ENCODE data around the gene ARID3A. TPM values are rescaled to one million over a fixed set of nuclear protein-coding genes. Genes with fewer than 3 reads are reported as not detected.

Gene ARID3A
- polyA plus RNA-seq, 6 donors from 2014 or later, result 0.13 to 1.1 (median 0.59) TPM

GRCh38 chr19:982567-983170 is 56.8 kb downstream of the ARID3A start:
- Mint-ChIP-seq H3K27me3 (no peaks in the 10 kb centered on the region), H3K36me3 (no peaks in the 10 kb centered on the region), H3K4me3 (peak overlapping the region; percentile 33 to 98 (median 46)), H3K27ac (peak overlapping the region in 3 of 6 donors; percentile 52 to 87 (median 60)), H3K9me3 (no peaks in the 10 kb centered on the region), H3K4me1 (peaks cover 12 to 23% (median 20%) of the 10 kb centered on the region in 3 donors)
- ATAC-seq (ENCODE audit: low read depth in 2 of 2), result peak; percentile 72 to 73
- DNase-seq, result peak; percentile 79

GRCh38 chr19:984165-984967 is 58.5 kb downstream of the ARID3A start, which contains the start of gene WDR18:
Gene WDR18, plus strand, starts transcription at chr19:984345. Its CDS starts 9 bp downstream, at chr19:984354.
- peak within 1 kb of the TSS; percentile 89 to 97 (median 93) for H3K27ac Mint-ChIP-seq
- DNase-seq, result peak; percentile 90
- no peaks in the 10 kb centered on the region for H3K9me3 Mint-ChIP-seq
- ATAC-seq (ENCODE audit: low read depth in 2 of 2), result peak; percentile 89 to 94
- no peaks in the 10 kb centered on the region for H3K36me3 Mint-ChIP-seq
- peaks cover 12 to 27% (median 20%) of the 10 kb centered on the region in 3 donors for H3K4me1 Mint-ChIP-seq
- no peaks in the 10 kb centered on the region for H3K27me3 Mint-ChIP-seq
- peak within 1 kb of the TSS; percentile 90 to 99 (median 96) for H3K4me3 Mint-ChIP-seq

GRCh38 chr19:986083-986482 is 60.2 kb downstream of the ARID3A start:
- peak overlapping the region in 7 of 8 donors; percentile 24 to 98 (median 87) for H3K4me3 Mint-ChIP-seq
- no peaks in the 10 kb centered on the region for H3K36me3 Mint-ChIP-seq
- ATAC-seq (ENCODE audit: low read depth in 2 of 2) (no peak), DNase-seq (no peak)
- H3K27me3 Mint-ChIP-seq, result no peaks in the 10 kb centered on the region
- H3K4me1 Mint-ChIP-seq, result peaks cover 12 to 27% (median 20%) of the 10 kb centered on the region in 3 donors
- H3K9me3 Mint-ChIP-seq, result no peaks in the 10 kb centered on the region
- H3K27ac Mint-ChIP-seq, result no peak overlapping the region

GRCh38 chr19:988081-988480 is 62.2 kb downstream of the ARID3A start:
- H3K27ac Mint-ChIP-seq, result peak overlapping the region in 1 of 6 donors; percentile 9
- peaks cover 12 to 25% (median 20%) of the 10 kb centered on the region in 3 donors for H3K4me1 Mint-ChIP-seq
- peak overlapping the region in 2 of 8 donors; percentile 35 to 62 for H3K4me3 Mint-ChIP-seq
- ATAC-seq (ENCODE audit: low read depth in 2 of 2) (no peak), DNase-seq (no peak)
- H3K9me3 Mint-ChIP-seq, result no peaks in the 10 kb centered on the region
- H3K36me3 Mint-ChIP-seq, result no peaks in the 10 kb centered on the region
- no peaks in the 10 kb centered on the region for H3K27me3 Mint-ChIP-seq

- H3K9me3 Mint-ChIP-seq, result no peaks in the 10 kb centered on the region
- peak overlapping the region in 1 of 6 donors; percentile 75 for H3K27ac Mint-ChIP-seq
- H3K4me1 Mint-ChIP-seq, result peaks cover 12 to 25% (median 23%) of the 10 kb centered on the region in 3 donors
- H3K36me3 Mint-ChIP-seq, result no peaks in the 10 kb centered on the region
- DNase-seq (no peak), ATAC-seq (ENCODE audit: low read depth in 2 of 2) (no peak)
- peak overlapping the region in 2 of 8 donors; percentile 15 to 45 for H3K4me3 Mint-ChIP-seq
- no peaks in the 10 kb centered on the region for H3K27me3 Mint-ChIP-seq
Observed at GRCh38 chr19:988510-988909, 62.7 kb downstream of the ARID3A start.

GRCh38 chr19:989381-990081 is 63.7 kb downstream of the ARID3A start:
- H3K4me1 Mint-ChIP-seq, result peaks cover 8 to 18% (median 17%) of the 10 kb centered on the region in 3 donors
- DNase-seq (no peak), ATAC-seq (ENCODE audit: low read depth in 2 of 2) (no peak)
- H3K9me3 Mint-ChIP-seq, result no peaks in the 10 kb centered on the region
- H3K27me3 Mint-ChIP-seq, result no peaks in the 10 kb centered on the region
- no peak overlapping the region for H3K27ac Mint-ChIP-seq
- H3K4me3 Mint-ChIP-seq, result peak overlapping the region in 1 of 8 donors; percentile 6
- H3K36me3 Mint-ChIP-seq, result no peaks in the 10 kb centered on the region

GRCh38 chr19:990119-990571 is 64.3 kb downstream of the ARID3A start:
- Mint-ChIP-seq H3K36me3 (no peaks in the 10 kb centered on the region), H3K27ac (no peak overlapping the region), H3K4me3 (no peak overlapping the region), H3K4me1 (peaks cover 4 to 12% (median 11%) of the 10 kb centered on the region in 3 donors), H3K9me3 (no peaks in the 10 kb centered on the region), H3K27me3 (no peaks in the 10 kb centered on the region)
- no peak for DNase-seq
- ATAC-seq (ENCODE audit: low read depth in 2 of 2), result no peak

GRCh38 chr19:990746-991145 is 64.9 kb downstream of the ARID3A start:
- Mint-ChIP-seq H3K4me1 (peaks cover 0 to 6% (median 5%) of the 10 kb centered on the region in 3 donors), H3K9me3 (no peaks in the 10 kb centered on the region), H3K27me3 (no peaks in the 10 kb centered on the region), H3K27ac (no peak overlapping the region), H3K36me3 (no peaks in the 10 kb centered on the region), H3K4me3 (no peak overlapping the region)
- ATAC-seq (ENCODE audit: low read depth in 2 of 2), result no peak
- no peak for DNase-seq

- H3K9me3 Mint-ChIP-seq, result no peaks in the 10 kb centered on the region
- ATAC-seq (ENCODE audit: low read depth in 2 of 2), result peak; percentile 50 to 59
- H3K4me1 Mint-ChIP-seq, result peaks cover 3 to 7% (median 5%) of the 10 kb centered on the region in 3 donors
- H3K27me3 Mint-ChIP-seq, result peaks cover 0 to 5% (median 4%) of the 10 kb centered on the region in 3 donors
- no peak overlapping the region for H3K27ac Mint-ChIP-seq
- DNase-seq, result no peak
- H3K36me3 Mint-ChIP-seq, result no peaks in the 10 kb centered on the region
- no peak overlapping the region for H3K4me3 Mint-ChIP-seq
Observed at GRCh38 chr19:991174-991931, 65.5 kb downstream of the ARID3A start.

- no peaks in the 10 kb centered on the region for H3K36me3 Mint-ChIP-seq
- H3K27me3 Mint-ChIP-seq, result peaks cover 5 to 12% (median 8%) of the 10 kb centered on the region in 3 donors
- no peak overlapping the region for H3K27ac Mint-ChIP-seq
- ATAC-seq (ENCODE audit: low read depth in 2 of 2), result no peak
- H3K4me3 Mint-ChIP-seq, result no peak overlapping the region
- no peak for DNase-seq
- no peaks in the 10 kb centered on the region for H3K9me3 Mint-ChIP-seq
- H3K4me1 Mint-ChIP-seq, result peaks cover 5 to 10% (median 9%) of the 10 kb centered on the region in 3 donors
Observed at GRCh38 chr19:991932-992669, 66.3 kb downstream of the ARID3A start.

- ATAC-seq (ENCODE audit: low read depth in 2 of 2), result no peak
- peaks cover 6 to 18% (median 9%) of the 10 kb centered on the region in 3 donors for H3K27me3 Mint-ChIP-seq
- peak overlapping the region in 1 of 6 donors; percentile 73 for H3K27ac Mint-ChIP-seq
- no peaks in the 10 kb centered on the region for H3K36me3 Mint-ChIP-seq
- H3K4me1 Mint-ChIP-seq, result peaks cover 5 to 10% (median 9%) of the 10 kb centered on the region in 3 donors
- H3K4me3 Mint-ChIP-seq, result no peak overlapping the region
- no peaks in the 10 kb centered on the region for H3K9me3 Mint-ChIP-seq
- no peak for DNase-seq
Observed at GRCh38 chr19:992670-993055, 66.8 kb downstream of the ARID3A start.

GRCh38 chr19:993361-993830 is 67.6 kb downstream of the ARID3A start:
- no peak for DNase-seq
- Mint-ChIP-seq H3K4me3 (no peak overlapping the region), H3K36me3 (no peaks in the 10 kb centered on the region), H3K9me3 (no peaks in the 10 kb centered on the region), H3K27ac (no peak overlapping the region), H3K4me1 (peaks cover 5 to 11% (median 9%) of the 10 kb centered on the region in 3 donors), H3K27me3 (peaks cover 11 to 25% (median 16%) of the 10 kb centered on the region in 3 donors)
- no peak for ATAC-seq (ENCODE audit: low read depth in 2 of 2)
